Activated T-cell treated with anti-CD3 and anti-CD28 coated beads for 48 hours (primary cell): Measurements from ENCODE around the gene SULT2B1.
"Not testable (repeated sequence)": the region's sequence is repeated elsewhere in the genome, so short reads cannot be mapped to it uniquely, and the experiment has no call there.

ENCODE experiments used
- DNase-seq: peaks from one replicate; pipeline ENCODE4 v3.0.0-alpha.2; 2020; ENCODE audit warnings: low read depth

Gene SULT2B1

DNA sequence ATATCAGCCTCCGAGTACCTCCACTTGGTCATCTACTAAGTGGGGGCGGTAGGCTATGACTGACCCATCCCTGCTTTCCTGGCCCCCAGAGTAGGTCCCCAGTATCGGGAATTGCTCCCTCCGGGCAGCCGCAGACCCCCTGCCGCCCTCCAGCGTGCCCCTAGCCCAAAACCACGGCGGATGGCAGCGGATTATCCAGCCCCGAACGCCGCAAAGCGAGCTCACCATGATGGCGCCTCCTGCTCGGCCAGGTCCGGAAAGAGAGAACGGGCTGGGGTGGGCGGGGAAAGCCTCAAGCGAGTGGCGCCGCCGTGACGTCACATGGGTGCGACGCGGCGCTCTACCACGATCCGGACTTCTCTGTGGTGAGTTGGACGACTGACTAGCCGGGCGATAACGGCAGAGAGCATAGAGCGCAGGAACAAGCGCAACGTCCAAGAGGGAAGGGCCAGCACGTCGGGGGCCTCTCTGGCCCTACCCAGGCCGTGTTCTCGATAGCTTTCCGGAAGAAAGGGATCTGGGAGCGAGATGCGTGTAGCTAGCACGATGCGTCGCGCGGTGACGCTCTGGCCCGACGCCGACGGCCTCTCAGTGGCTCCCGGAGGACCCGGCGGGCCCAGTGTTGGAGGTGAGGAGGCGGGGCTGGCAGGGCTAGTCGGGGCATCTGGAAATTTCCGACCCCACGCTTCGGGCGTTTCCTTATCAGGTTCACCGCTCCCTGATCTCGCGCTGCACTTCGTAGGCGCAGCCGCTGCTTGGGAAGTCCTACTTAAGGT lies 67.1 kb downstream of the SULT2B1 start, which contains the start of the genes RPL18 and SPHK2:
Gene RPL18, minus strand, starts transcription at position 263 of the 776 bp plus-strand sequence. Its CDS starts 35 bp downstream, at position 228.
Gene SPHK2, plus strand, starts transcription at position 591 of the 776 bp plus-strand sequence. CDS start 1,009 bp downstream, outside the sequence.
- peak; percentile 94 for DNase-seq

DNA sequence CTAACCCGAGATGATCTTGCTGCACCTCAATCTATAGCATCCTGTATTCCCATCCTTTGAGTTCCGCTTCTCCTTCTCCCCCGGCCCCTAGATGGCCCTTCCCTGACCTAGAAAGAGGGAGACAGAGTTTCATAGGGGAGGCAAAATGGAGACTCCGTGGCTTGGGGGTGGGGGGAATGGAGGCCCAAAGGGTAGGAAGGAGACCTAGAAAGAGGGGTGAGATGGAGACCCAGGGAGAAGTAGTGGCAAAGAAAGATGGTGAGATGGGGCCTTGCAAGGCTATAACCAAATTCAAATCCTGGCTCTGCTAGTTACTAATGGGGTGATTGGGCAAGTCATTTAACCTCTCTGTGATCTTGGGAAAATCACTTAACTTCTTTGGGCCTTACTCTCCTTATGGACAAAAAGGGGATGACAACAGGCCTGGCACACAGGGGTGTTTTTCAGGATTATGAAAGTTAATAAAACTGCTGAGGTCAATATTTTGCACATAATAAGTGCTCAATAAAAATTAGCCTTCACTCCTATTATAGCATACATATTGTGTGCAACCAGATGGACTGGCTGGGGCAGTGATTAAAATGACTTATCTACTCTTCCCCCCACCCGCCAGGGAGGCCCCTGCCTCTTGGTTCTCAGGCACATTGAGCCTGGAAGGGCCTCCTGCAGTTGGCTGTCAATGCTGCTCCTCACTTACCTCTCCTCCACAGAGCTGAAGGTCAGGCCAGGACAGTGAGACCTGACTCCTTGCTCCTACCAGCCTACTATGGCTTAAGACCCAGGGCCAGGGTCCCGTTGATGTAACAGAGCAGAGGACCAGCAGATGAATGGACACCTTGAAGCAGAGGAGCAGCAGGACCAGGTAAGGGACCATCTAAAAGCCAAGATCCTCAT lies 68.0 kb downstream of the SULT2B1 start:
- no peak for DNase-seq

DNA sequence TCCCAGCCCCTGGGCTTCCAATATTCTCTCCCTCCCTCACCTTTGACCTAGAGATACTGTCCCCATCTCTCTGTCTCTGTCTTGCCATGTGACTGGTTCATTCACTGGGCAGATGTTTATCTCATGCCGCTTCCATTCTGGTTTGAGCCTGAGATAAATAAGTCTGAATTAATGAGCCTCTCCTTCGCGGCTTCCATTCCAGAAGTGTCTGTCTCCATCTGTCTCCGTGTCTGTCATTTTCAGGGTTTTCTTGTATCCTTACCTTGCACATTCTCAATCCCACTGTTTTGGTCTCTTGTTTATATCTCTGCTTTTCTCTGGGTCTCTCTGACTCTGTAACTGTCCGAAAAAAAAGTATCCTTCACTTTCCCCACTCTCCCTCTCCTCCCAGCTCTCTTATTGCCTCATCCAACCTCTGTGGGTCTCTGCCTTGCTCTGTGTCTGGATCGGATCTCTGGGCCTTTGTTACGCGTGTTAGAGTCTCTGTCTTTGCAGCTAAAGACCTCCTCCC lies 71.6 kb downstream of the SULT2B1 start:
- no peak for DNase-seq

DNA sequence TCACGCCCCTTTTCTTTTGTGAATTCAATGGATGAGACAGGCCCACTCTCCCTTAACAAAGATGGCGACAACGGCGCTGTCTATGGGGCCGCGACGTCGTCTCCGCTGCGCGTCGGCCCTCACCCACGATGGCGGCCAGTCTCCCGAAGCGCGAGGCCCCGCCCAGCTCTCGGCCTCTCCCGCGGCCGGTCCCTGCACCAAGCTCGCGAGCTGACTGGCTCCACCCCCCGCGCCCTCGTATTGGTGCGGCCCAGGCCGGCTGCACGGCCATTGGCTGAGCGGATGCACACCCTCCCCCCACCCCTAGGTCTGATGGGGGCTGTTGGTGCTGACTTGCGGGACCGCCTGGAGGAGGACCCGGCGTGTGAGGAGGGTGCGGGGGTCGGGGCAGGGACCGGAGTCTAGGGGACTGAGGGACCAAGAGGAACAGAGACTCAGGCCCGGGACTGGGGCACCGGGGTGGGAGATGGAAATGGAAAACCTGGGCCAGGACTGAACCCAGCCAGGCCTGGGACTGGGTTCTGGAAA lies 72.2 kb downstream of the SULT2B1 start:
- peak; percentile 99 for DNase-seq

DNA sequence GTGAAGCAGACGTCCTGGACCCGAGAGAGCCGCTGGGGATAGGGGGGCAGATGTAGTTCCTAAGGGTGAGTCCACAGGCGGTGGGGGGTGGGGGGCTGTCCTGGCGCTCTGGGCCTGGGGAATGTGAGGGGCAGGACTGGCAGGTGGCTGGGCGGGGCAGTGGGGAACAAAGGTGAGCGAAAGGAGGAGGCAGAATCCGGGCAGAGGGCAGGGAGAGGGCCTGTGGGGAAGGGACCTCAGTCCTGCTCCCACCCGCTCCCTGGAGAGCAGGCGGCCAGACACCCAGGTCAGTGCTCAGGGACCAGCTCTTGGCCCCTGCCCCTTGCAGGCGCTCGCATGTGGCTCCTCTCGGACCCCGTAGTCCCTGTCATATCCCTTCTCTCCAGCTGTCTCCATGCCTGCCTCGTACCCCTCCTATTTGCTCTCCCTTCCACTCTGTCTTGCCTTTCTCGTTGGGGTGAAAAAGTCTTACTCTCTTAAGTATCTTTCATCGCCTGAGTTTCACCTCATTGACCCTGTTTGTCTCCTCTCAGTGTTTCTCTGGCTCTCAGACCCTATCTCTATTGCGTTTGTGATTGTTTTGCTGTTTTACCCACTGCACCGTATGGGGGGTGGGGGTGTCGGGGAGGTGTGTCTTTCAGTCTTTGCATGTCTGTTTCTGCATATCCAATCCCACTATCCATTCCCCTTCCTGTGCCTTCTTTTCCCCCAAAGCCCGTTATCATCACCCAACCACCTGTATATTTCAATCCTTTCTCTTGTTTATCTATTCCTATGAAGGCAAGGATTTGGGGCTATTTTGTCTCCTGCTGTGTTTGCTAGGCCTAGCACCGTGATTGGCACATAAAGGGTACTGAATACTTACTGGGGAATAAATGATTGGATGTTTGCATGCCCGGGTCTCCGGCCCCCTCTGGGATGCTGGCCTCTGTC lies 73.1 kb downstream of the SULT2B1 start:
- DNase-seq: no peak

DNA sequence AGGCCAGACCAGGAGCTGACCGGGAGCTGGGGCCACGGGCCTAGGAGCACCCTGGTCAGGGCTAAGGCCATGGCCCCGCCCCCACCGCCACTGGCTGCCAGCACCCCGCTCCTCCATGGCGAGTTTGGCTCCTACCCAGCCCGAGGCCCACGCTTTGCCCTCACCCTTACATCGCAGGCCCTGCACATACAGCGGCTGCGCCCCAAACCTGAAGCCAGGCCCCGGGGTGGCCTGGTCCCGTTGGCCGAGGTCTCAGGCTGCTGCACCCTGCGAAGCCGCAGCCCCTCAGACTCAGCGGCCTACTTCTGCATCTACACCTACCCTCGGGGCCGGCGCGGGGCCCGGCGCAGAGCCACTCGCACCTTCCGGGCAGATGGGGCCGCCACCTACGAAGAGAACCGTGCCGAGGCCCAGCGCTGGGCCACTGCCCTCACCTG lies 73.9 kb downstream of the SULT2B1 start:
- DNase-seq: no peak

DNA sequence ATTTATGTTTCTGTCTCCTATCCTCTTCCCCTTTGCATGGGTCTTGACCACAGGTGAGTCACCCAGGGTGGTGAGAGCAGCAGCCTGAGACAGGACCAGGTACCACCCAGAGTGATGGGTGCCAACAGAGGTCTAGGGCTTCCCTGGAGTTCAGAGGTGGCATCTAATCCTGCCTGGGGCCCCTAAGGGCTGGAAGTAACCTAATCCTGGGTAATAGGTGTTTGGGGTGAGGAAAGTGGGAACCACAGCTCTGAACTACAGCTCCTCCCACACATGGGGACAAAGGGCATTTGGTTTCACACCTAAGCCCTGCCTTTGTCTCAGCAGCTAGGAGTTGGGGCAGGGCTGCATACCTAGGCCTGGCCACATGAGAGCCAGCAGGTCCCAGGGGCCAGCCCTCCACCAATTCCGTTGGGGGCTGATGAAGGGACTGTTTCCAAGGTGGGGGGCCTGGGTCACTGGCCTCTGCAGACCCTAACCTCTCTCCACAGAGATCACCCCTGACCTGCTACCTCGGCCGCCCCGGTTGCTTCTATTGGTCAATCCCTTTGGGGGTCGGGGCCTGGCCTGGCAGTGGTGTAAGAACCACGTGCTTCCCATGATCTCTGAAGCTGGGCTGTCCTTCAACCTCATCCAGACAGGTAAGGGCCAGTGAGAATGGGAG lies 75.4 kb downstream of the SULT2B1 start:
- DNase-seq: no peak

DNA sequence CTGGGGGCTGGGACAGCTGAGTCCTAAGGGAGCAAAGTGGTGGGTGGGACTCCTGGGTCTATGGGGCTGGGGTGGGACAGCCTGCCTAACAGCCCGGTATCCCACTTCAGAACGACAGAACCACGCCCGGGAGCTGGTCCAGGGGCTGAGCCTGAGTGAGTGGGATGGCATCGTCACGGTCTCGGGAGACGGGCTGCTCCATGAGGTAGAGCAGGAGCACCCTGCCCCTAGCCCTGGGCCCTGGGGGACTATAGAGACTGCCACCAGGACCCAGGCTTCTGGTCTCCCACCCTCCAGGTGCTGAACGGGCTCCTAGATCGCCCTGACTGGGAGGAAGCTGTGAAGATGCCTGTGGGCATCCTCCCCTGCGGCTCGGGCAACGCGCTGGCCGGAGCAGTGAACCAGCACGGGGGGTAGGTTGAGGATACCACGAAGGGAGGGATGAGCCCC lies 75.9 kb downstream of the SULT2B1 start:
- DNase-seq: no peak

DNA sequence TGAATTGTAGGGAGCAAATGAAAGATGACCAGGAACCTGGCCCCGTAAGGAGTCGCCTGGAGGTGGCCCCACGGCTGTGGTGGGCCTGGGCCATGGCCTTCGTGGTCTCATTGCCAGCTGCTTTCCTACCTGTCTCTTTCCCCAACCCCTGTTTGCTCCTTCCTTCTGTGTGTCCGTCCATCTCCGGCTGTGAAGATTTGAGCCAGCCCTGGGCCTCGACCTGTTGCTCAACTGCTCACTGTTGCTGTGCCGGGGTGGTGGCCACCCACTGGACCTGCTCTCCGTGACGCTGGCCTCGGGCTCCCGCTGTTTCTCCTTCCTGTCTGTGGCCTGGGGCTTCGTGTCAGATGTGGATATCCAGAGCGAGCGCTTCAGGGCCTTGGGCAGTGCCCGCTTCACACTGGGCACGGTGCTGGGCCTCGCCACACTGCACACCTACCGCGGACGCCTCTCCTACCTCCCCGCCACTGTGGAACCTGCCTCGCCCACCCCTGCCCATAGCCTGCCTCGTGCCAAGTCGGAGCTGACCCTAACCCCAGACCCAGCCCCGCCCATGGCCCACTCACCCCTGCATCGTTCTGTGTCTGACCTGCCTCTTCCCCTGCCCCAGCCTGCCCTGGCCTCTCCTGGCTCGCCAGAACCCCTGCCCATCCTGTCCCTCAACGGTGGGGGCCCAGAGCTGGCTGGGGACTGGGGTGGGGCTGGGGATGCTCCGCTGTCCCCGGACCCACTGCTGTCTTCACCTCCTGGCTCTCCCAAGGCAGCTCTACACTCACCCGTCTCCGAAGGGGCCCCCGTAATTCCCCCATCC lies 76.7 kb downstream of the SULT2B1 start:
- no peak for DNase-seq

DNA sequence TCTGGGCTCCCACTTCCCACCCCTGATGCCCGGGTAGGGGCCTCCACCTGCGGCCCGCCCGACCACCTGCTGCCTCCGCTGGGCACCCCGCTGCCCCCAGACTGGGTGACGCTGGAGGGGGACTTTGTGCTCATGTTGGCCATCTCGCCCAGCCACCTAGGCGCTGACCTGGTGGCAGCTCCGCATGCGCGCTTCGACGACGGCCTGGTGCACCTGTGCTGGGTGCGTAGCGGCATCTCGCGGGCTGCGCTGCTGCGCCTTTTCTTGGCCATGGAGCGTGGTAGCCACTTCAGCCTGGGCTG lies 77.3 kb downstream of the SULT2B1 start:
- no peak for DNase-seq

DNA sequence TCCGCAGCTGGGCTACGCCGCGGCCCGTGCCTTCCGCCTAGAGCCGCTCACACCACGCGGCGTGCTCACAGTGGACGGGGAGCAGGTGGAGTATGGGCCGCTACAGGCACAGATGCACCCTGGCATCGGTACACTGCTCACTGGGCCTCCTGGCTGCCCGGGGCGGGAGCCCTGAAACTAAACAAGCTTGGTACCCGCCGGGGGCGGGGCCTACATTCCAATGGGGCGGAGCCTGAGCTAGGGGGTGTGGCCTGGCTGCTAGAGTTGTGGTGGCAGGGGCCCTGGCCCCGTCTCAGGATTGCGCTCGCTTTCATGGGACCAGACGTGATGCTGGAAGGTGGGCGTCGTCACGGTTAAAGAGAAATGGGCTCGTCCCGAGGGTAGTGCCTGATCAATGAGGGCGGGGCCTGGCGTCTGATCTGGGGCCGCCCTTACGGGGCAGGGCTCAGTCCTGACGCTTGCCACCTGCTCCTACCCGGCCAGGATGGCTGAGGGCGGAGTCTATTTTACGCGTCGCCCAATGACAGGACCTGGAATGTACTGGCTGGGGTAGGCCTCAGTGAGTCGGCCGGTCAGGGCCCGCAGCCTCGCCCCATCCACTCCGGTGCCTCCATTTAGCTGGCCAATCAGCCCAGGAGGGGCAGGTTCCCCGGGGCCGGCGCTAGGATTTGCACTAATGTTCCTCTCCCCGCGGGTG lies 77.8 kb downstream of the SULT2B1 start:
- no peak for DNase-seq

DNA sequence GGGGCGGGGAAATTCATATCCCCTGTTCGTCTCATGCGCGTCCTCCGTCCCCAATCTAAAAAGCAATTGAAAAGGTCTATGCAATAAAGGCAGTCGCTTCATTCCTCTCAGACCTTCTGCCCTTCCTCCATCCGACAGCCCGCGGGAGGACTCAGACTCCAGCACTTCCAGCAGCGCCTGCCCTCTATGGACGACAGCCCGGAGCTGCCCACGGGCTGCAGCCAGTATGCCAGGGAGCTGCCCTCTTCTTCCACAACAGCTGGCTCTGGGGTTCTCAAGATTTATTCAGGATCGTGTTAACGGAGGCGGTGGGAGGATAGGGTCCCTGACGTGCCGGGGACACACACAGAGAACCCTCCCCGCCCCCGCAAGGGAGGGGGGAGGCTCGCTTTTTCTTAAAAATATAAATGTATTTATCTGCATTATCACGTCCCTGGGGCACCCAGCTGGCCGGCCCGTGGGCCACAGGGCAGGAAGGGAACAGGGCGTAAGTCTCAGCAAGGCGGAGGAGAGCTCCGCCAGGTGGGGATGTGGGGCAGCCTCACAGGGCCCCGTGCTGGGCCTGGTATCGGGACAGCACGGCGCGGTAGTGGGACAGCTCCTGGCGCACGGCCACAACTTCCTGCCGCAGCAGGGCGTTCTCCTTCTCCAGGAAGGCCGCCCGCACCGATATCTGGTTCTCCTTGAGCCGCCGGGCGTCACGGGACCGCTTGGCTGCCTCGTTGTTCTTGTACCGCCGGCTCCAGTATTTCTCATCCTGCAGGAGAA lies 78.5 kb downstream of the SULT2B1 start:
- DNase-seq: no peak

DNA sequence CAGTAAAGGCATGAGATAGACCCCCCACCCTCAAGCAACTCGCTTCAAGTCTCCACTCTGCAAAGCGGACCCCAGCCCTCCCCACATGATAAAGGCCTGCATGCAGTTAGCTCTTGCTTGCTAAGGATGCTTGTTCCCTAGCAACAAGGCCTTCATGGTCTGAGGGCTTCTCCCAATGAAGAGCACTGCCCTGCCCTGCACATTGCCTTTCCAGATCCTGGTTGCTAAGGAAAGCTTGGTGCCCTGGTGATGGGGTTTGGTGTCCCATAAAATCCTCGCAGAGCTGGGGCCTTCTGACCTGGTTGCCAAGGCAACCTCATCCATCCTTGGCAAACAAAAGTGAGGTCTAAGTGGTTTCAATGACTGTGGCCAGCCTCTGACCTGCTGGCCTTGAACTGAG lies 79.3 kb downstream of the SULT2B1 start:
- DNase-seq: no peak

DNA sequence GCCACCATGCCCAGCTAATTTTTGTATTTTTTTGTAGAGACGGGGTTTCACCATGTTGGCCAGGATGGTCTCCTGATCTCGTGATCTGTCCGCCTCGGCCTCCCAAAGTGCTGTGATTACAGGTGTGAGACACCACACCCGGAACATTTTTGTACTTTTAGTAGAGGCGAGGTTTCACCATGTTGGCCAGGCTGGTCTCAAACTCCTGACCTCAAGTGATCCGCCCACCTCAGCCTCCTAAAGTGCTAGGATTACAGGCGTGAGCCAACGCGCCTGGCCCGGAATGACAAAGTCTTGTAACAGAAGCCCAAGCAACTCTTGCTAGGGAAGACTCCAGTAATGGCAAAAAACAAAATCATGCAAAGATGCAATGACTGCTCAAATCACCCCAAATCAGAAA lies 80.3 kb downstream of the SULT2B1 start:
- not testable (repeated sequence) for DNase-seq

DNA sequence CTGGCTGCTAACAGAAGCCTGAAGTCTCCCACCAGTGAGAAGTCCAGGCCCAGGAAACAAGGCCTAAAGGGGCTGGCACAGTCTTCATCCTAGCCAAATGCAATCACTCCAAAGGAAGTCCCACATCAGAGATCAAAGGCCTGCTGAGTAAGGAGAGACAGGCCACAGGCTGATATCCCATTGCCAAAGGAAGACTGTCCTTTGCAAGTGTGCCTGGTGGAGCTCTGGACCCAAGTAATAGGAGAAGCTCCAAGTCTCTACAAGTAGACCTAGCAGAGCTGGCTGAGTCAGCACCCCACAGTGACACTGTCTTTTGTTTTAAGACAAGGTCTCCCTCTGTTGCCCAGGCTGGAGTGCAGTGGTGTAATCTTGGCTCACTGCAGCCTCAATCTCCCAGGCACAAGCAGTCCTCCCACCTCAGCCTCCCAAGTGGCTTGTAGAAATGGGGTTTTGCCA lies 80.7 kb downstream of the SULT2B1 start:
- no peak for DNase-seq

DNA sequence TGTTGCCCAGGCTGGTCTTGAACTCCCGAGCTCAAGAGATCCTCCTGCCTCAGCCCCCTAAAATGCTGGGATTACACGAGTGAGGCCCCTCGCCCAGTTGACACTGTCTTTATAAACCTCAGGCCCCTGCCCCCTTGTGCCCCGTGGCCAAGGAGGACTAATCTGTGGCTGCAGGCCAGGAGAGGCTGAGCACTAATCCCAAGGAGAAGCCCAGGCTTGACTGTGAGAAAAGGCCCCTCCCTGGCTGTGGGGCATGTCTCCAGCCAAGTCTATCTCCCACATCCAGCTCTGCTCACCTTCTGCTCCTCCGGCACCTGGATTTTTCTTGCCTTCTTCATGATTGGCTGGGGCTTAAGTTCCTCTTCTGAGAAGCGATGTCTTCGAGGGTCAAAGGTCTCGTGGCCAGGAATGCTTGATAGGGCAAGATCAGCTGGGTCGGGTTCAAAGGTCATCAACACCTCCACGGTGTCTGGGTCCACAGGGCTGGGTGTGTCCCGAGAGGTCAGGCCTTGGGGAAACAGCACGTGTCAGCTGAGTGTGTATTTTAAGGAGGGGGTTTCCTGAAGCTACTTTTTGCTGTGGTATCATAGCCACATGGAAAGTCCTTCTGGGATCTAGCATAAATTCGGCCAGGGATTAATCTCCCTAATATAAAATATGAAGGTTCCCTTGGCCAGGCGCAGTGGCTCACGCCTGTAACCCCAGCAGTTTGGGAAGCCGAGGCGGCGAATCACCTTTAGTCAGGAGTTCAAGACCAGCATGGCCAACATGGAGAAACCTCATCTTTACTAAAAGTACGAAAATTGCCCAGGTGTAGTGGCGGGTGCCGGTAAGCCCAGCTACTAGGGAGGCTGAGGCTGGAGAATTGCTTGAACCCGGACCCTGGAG lies 81.4 kb downstream of the SULT2B1 start:
- no peak for DNase-seq

DNA sequence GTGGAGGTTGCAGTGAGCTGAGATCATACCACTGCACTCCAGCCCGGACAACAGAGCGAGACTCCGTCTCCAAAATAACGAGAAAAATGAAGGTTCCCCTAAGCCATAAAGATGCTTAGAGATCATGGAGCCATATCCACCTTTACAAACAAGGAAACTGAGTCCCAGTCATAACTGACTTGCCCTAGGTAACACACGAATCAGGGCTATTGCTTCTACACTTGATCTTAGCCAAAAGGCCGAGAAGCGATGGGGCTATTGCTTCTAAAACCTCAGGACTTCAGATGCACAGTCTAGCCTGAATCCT lies 82.0 kb downstream of the SULT2B1 start:
- no peak for DNase-seq
